ENCODE data around the gene CCL27. TPM values are rescaled to one million over a fixed set of nuclear protein-coding genes. Genes with fewer than 3 reads are reported as not detected.

Gene CCL27
- total RNA-seq, 1 donor from 2014 or later = not detected

- DNase-seq = no peak
Measured at GRCh38 chr9:34625186-34625486, 37.3 kb downstream of the CCL27 start.

- no peak for DNase-seq
Measured at GRCh38 chr9:34624475-34625185, 37.8 kb downstream of the CCL27 start.

- no peak for DNase-seq
Measured at GRCh38 chr9:34623374-34624235, 38.9 kb downstream of the CCL27 start.

GRCh38 chr9:34620061-34620994 lies 42.1 kb downstream of the CCL27 start, which contains the start of gene DCTN3:
TSS of gene DCTN3 (minus strand) at chr9:34620495. CDS start at chr9:34620464, 31 bp downstream.
- peak; percentile 97 for DNase-seq

GRCh38 chr9:34615132-34615531 lies 47.3 kb downstream of the CCL27 start:
- DNase-seq = no peak

- DNase-seq = peak; percentile 91
Measured at GRCh38 chr9:34612788-34613390, 49.6 kb downstream of the CCL27 start.

Small RNA genes within 50 kb of the gene (small RNA-seq; reads per million reads assigned to genes)
- not detected for gene CCL27 (ENCODE audit: low replicate concordance)

Other genes starting within 250 kb of the CCL27 start
- gene FAM219A, start 204.1 kb downstream of the CCL27 start, total RNA-seq = 8.4 TPM
- not detected for gene DNAI1, start 203.9 kb downstream of the CCL27 start, total RNA-seq
- 4.4 TPM for gene ENHO, start 139.7 kb downstream of the CCL27 start, total RNA-seq
- 6.2 TPM for gene CNTFR, start 72.9 kb downstream of the CCL27 start, total RNA-seq
- gene RPP25L, start 50.6 kb downstream of the CCL27 start, total RNA-seq = 15.3 TPM
- 90.7 TPM for gene DCTN3, start 42.2 kb downstream of the CCL27 start, total RNA-seq
- gene ARID3C, start 33.6 kb downstream of the CCL27 start, total RNA-seq = 0.31 TPM
- gene SIGMAR1, start 24.9 kb downstream of the CCL27 start, total RNA-seq = 36.5 TPM
- gene GALT, start 16.0 kb downstream of the CCL27 start, total RNA-seq = 27.2 TPM
- gene IL11RA, start 10.5 kb downstream of the CCL27 start, total RNA-seq = 72.4 TPM
- gene CCL19, start 28.6 kb upstream of the CCL27 start, total RNA-seq = not detected
- 49.3 TPM for gene CCL21, start 47.5 kb upstream of the CCL27 start, total RNA-seq